IMR-90 (cell line): ENCODE results near the gene SYNRG. TPM values are rescaled to one million over a fixed set of nuclear protein-coding genes. Genes with fewer than 3 reads are reported as not detected.

Experiments
- ATAC-seq: fragments of 200-7000 bp; cut with Tn5 transposase; 2 replicates; pipeline ENCODE4 v1.9.1; 2020; ENCODE audit warnings: low read depth, mild to moderate bottlenecking, moderate library complexity
- BruUV-seq: library from RNA; stranded (reverse); fragments of 400-500 nt; replicated peaks from 2 replicates; lab custom pipeline; 2021; lab: Mats Ljungman, UMichigan
- CTCF ChIA-PET: fragments of 300-600 bp; formaldehyde crosslinking; extraction: SDS; loops from one replicate; lab custom pipeline; 2021; ENCODE audit warnings: antibody characterized with exemption; lab: Yijun Ruan, JAX
- POLR2A ChIA-PET: fragments of 300-600 bp; sonication (Branson Sonifier 250); formaldehyde crosslinking; loops from one replicate; lab custom pipeline; 2022; ENCODE audit warnings: antibody characterized with exemption; ENCODE audit not compliant: unreplicated experiment; lab: Charles Lee
- DNase-seq: peaks from one replicate; pipeline ENCODE4 v3.0.0; 2013
- H2AFZ ChIP-seq: replicated peaks from 2 replicates; pipeline ENCODE3; 2013; ENCODE audit warnings: low read length, mild to moderate bottlenecking; ENCODE audit not compliant: poor library complexity
- H2AK5ac ChIP-seq: 2 replicates; pipeline ENCODE4 v1.6.1; 2013; ENCODE audit warnings: low read depth, low read length, inconsistent platforms
- H2AK9ac ChIP-seq: replicated peaks from 2 replicates; pipeline ENCODE3; 2013; ENCODE audit warnings: mild to moderate bottlenecking, low read depth, low read length, moderate library complexity; ENCODE audit not compliant: poor library complexity
- H2BK120ac ChIP-seq: 2 replicates; pipeline ENCODE4 v1.6.1; 2013; ENCODE audit warnings: low read depth, low read length, inconsistent platforms
- H2BK15ac ChIP-seq: 3 replicates; pipeline ENCODE4 v1.6.1; 2013; ENCODE audit warnings: low read depth, low read length, inconsistent platforms
- H2BK20ac ChIP-seq: 2 replicates; pipeline ENCODE4 v1.6.1; 2013; ENCODE audit warnings: low read depth, mild to moderate bottlenecking, inconsistent platforms, low read length, moderate library complexity
- H2BK5ac ChIP-seq: 2 replicates; pipeline ENCODE4 v1.6.1; 2013; ENCODE audit warnings: mild to moderate bottlenecking, low read depth, low read length, inconsistent platforms; ENCODE audit not compliant: poor library complexity, severe bottlenecking
- H3K14ac ChIP-seq: replicated peaks from 2 replicates; pipeline ENCODE4 v1.6.1; 2013; ENCODE audit warnings: low read depth, low read length, inconsistent platforms
- H3K18ac ChIP-seq: 2 replicates; pipeline ENCODE4 v1.6.1; 2013; ENCODE audit warnings: low read depth, low read length, control low read depth
- H3K23ac ChIP-seq: 2 replicates; pipeline ENCODE4 v1.6.1; 2013; ENCODE audit warnings: low read depth, low read length, inconsistent platforms
- H3K27ac ChIP-seq: 2 replicates; pipeline ENCODE4 v1.5.1; 2013; ENCODE audit warnings: mild to moderate bottlenecking, control low read depth, low read length; ENCODE audit not compliant: insufficient read depth
- H3K27me3 ChIP-seq: 2 replicates; pipeline ENCODE4 v1.6.1; 2013; ENCODE audit warnings: low read length; ENCODE audit not compliant: control insufficient read depth, insufficient read depth
- H3K36me3 ChIP-seq: 2 replicates; pipeline ENCODE4 v1.6.1; 2013; ENCODE audit warnings: low read length, mixed read lengths; ENCODE audit not compliant: control insufficient read depth, insufficient read depth
- H3K4ac ChIP-seq: 2 replicates; pipeline ENCODE4 v1.6.1; 2013; ENCODE audit warnings: low read depth, low read length, inconsistent platforms
- H3K4me1 ChIP-seq: 2 replicates; pipeline ENCODE4 v1.6.1; 2013; ENCODE audit warnings: low read length, mixed read lengths; ENCODE audit not compliant: control insufficient read depth, insufficient read depth
- H3K4me2 ChIP-seq: 2 replicates; pipeline ENCODE4 v1.6.1; 2013; ENCODE audit warnings: low read depth, mild to moderate bottlenecking, control low read depth, low read length, moderate library complexity
- H3K4me3 ChIP-seq: 2 replicates; pipeline ENCODE4 v1.5.1; 2013; ENCODE audit warnings: low read depth, mild to moderate bottlenecking, control low read depth, low read length, moderate library complexity; ENCODE audit not compliant: insufficient read depth
- H3K56ac ChIP-seq: 2 replicates; pipeline ENCODE4 v1.6.1; 2013; ENCODE audit warnings: low read length, inconsistent platforms; ENCODE audit not compliant: insufficient read depth; ENCODE audit errors: extremely low read depth
- H3K79me1 ChIP-seq, 2 experiments: 2 replicates each; pipeline ENCODE4 v1.6.1; 2013; ENCODE audit warnings: low read length in 2 of 2, inconsistent platforms in 1 of 2, low read depth in 1 of 2
- H3K9ac ChIP-seq: 2 replicates; pipeline ENCODE4 v1.6.1; 2013; ENCODE audit warnings: low read depth, low read length, control low read depth
- H3K9me1 ChIP-seq: 2 replicates; pipeline ENCODE4 v1.6.1; 2013; ENCODE audit warnings: low read length, inconsistent platforms; ENCODE audit not compliant: insufficient read depth
- H3K9me3 ChIP-seq: 2 replicates; pipeline ENCODE4 v1.6.1; 2013; ENCODE audit warnings: low read length; ENCODE audit not compliant: control insufficient read depth, insufficient read depth
- H4K20me1 ChIP-seq: 2 replicates; pipeline ENCODE4 v1.6.1; 2013; ENCODE audit warnings: low read length, inconsistent platforms; ENCODE audit not compliant: insufficient read depth
- H4K5ac ChIP-seq: 2 replicates; pipeline ENCODE4 v1.6.1; 2013; ENCODE audit warnings: mild to moderate bottlenecking, low read depth, low read length, control low read depth
- H4K8ac ChIP-seq, 2 experiments: 2 replicates each; pipeline ENCODE4 v1.6.1; 2013; ENCODE audit warnings: low read depth in 2 of 2, low read length in 2 of 2, control low read depth in 1 of 2, inconsistent platforms in 1 of 2
- H4K91ac ChIP-seq: 2 replicates; pipeline ENCODE4 v1.6.1; 2013; ENCODE audit warnings: low read depth, low read length, inconsistent platforms; ENCODE audit not compliant: insufficient read depth
- BHLHE40 ChIP-seq: fragments of 150-350 bp; IDR thresholded peaks from 2 replicates; pipeline ENCODE4 v1.6.1; 2016; ENCODE audit warnings: mild to moderate bottlenecking, low read depth, low read length
- CEBPB ChIP-seq: IDR thresholded peaks from 2 replicates; pipeline ENCODE4 v1.6.1; 2012; ENCODE audit warnings: low read depth, low read length, improper control_type of control experiment
- CHD1 ChIP-seq: IDR thresholded peaks from 2 replicates; pipeline ENCODE4 v1.6.1; 2012; ENCODE audit warnings: low read depth, low read length, improper control_type of control experiment
- CTCF ChIP-seq: conservative IDR thresholded peaks from 2 replicates; pipeline ENCODE4 v1.5.1; 2012; ENCODE audit warnings: mild to moderate bottlenecking, low read depth, low read length, improper control_type of control experiment
- ELK1 ChIP-seq: fragments of 150-350 bp; IDR thresholded peaks from 2 replicates; pipeline ENCODE4 v1.6.1; 2016; ENCODE audit warnings: low read depth, mild to moderate bottlenecking, low read length, moderate library complexity, borderline replicate concordance
- FOS ChIP-seq: fragments of 150-350 bp; IDR thresholded peaks from 2 replicates; pipeline ENCODE4 v1.6.1; 2016; ENCODE audit warnings: low read depth, low read length
- MAFK ChIP-seq: IDR thresholded peaks from 2 replicates; pipeline ENCODE4 v1.6.1; 2012; ENCODE audit warnings: low read depth, low read length, improper control_type of control experiment
- MAZ ChIP-seq: IDR thresholded peaks from 2 replicates; pipeline ENCODE4 v1.6.1; 2012; ENCODE audit warnings: low read depth, mild to moderate bottlenecking, low read length, improper control_type of control experiment, moderate library complexity, borderline replicate concordance
- MXI1 ChIP-seq: IDR thresholded peaks from 2 replicates; pipeline ENCODE4 v1.6.1; 2012; ENCODE audit warnings: low read depth, mild to moderate bottlenecking, low read length, moderate library complexity, borderline replicate concordance
- NFE2L2 ChIP-seq: fragments of 150-350 bp; IDR thresholded peaks from 2 replicates; pipeline ENCODE4 v1.6.1; 2016; ENCODE audit warnings: low read depth, mild to moderate bottlenecking, low read length
- POLR2A ChIP-seq: IDR thresholded peaks from 2 replicates; pipeline ENCODE4 v1.6.1; 2012; ENCODE audit warnings: mild to moderate bottlenecking, low read depth, low read length
- RAD21 ChIP-seq: IDR thresholded peaks from 2 replicates; pipeline ENCODE4 v1.6.1; 2012; ENCODE audit warnings: low read length, improper control_type of control experiment
- RCOR1 ChIP-seq: IDR thresholded peaks from 2 replicates; pipeline ENCODE4 v1.6.1; 2012; ENCODE audit warnings: mild to moderate bottlenecking, low read length, improper control_type of control experiment; ENCODE audit not compliant: insufficient replicate concordance
- RFX5 ChIP-seq: IDR thresholded peaks from 2 replicates; pipeline ENCODE4 v1.8.0; 2012; ENCODE audit warnings: low read depth, mild to moderate bottlenecking, low read length, moderate library complexity
- SMC3 ChIP-seq: fragments of 150-350 bp; IDR thresholded peaks from 2 replicates; pipeline ENCODE4 v1.6.1; 2016; ENCODE audit warnings: low read depth, mild to moderate bottlenecking, antibody characterized with exemption, low read length, moderate library complexity
- USF2 ChIP-seq: fragments of 150-350 bp; IDR thresholded peaks from 2 replicates; pipeline ENCODE4 v1.6.1; 2017; ENCODE audit warnings: mild to moderate bottlenecking, antibody characterized with exemption, low read length, low read depth
- WGBS, 2 experiments: methylation state at CpG; one replicate each; pipeline versions ENCODE4 v1.1.5 to v1.1.7; 2013; ENCODE audit warnings: missing lambda C conversion rate in 2 of 2; ENCODE audit not compliant: insufficient read length in 1 of 2; ENCODE audit errors: extremely low coverage in 2 of 2; 5-methylcytosine and 5-hydroxymethylcytosine counted together
- dilution Hi-C: fragments of 300-500 bp; cut with HindIII; formaldehyde crosslinking; loops from one replicate; pipeline ENCODE4 v1.14.3; 2018; ENCODE audit warnings: low sequenced_read_pairs; ENCODE audit not compliant: unreplicated experiment
- in situ Hi-C: fragments of 300-500 bp; cut with MboI; formaldehyde crosslinking; loops from 3 replicates; pipeline ENCODE4 v1.14.3; 2019; ENCODE audit warnings: low sequenced_read_pairs, inconsistent platforms, mixed read lengths
- intact Hi-C: fragments of 100-400 bp; cut with micrococcal nuclease; formaldehyde crosslinking; loops from 2 replicates; pipeline ENCODE4 v1.10.0; 2022
- polyA plus RNA-seq, 3 experiments: library from polyadenylated mRNA; depleted of rRNA; stranded (reverse); fragments of >200 nt; gene quantifications; 2 replicates each; pipeline ENCODE4 v1.2.3, GENCODE V29; 2012; ENCODE audit warnings: low replicate concordance in 1 of 3
- total RNA-seq: library from RNA; depleted of rRNA; stranded (reverse); fragments of >200 nt; gene quantifications from 2 replicates; pipeline ENCODE4 v1.2.3, GENCODE V29; 2012

Gene SYNRG
- total and polyA plus RNA-seq, 2 of the 4 experiments (the other 2 are of a cell fraction), result 11.7 to 15.2 TPM

- H3K23ac ChIP-seq, result no peak overlapping the region
- peak overlapping the region; percentile 30 for H2BK5ac ChIP-seq
- intact Hi-C loops, result loop anchor here (10.0 kb wide), 1 partner anchor 230 kb away; the partner anchor contains the start of gene C17orf78
- H3K4me1 ChIP-seq, result peaks cover 6% of the 10 kb centered on the region
- no peak overlapping the region for H3K18ac ChIP-seq
- no peak overlapping the region; the same call in 1 of the 2 replicates for H3K14ac ChIP-seq
- H3K9ac ChIP-seq, result no peak overlapping the region; the same call in 1 of the 2 replicates
- H2AK5ac ChIP-seq, result no peak overlapping the region
- ChIA-PET CTCF (no interaction called here), POLR2A (no interaction called here)
- no TSS peak for BruUV-seq
- H3K4me2 ChIP-seq, result peak overlapping the region; percentile 58; the same call in 1 of the 2 replicates
- peaks cover 3% of the 10 kb centered on the region for H3K9me1 ChIP-seq
- H2BK15ac ChIP-seq, result no peak overlapping the region
- no peak overlapping the region for H3K27ac ChIP-seq
- H3K27me3 ChIP-seq, result no peaks in the 10 kb centered on the region
- no peak overlapping the region for H4K5ac ChIP-seq
- H3K56ac ChIP-seq, result no peak overlapping the region
- peaks cover 16% of the 10 kb centered on the region; the same call in 1 of the 2 replicates for H4K20me1 ChIP-seq
- H2AK9ac ChIP-seq, result no peak overlapping the region
- no peak overlapping the region for H2AFZ ChIP-seq
- dilution Hi-C loops, result no loop called here
- ATAC-seq (no peak), DNase-seq (peak; percentile 37)
- no peak overlapping the region for H4K8ac ChIP-seq
- TF ChIP-seq BHLHE40, result no peak
- TF ChIP-seq CHD1, result no peak
- TF ChIP-seq MAZ, result no peak
- no peak for TF ChIP-seq RAD21
- TF ChIP-seq RFX5, result no peak
- no peak for TF ChIP-seq MAFK
- no peak for TF ChIP-seq POLR2A
- no peak for TF ChIP-seq RCOR1
- no peak for TF ChIP-seq NFE2L2
- TF ChIP-seq MXI1, result no peak
- no peak for TF ChIP-seq FOS
- TF ChIP-seq CEBPB, result no peak
- TF ChIP-seq CTCF, result no peak
- no peak for TF ChIP-seq USF2
- no peak for TF ChIP-seq SMC3
- no peak for TF ChIP-seq ELK1
- no CpG with 5 or more reads among the region's 4 CpGs for WGBS, 2 experiments
- H4K91ac ChIP-seq, result no peak overlapping the region
- in situ Hi-C loops, result no loop called here
- H2BK20ac ChIP-seq, result no peak overlapping the region
- H2BK120ac ChIP-seq, result no peak overlapping the region
- peaks cover 8% of the 10 kb centered on the region for H3K36me3 ChIP-seq
- no peak overlapping the region for H3K4ac ChIP-seq
- peaks cover 23 to 58% of the 10 kb centered on the region in 2 experiments for H3K79me1 ChIP-seq
- peaks cover 5% of the 10 kb centered on the region; the same call in 1 of the 2 replicates for H3K9me3 ChIP-seq
- no peak overlapping the region for H3K4me3 ChIP-seq
Observed at GRCh38 chr17:37605081-37605480, 4.1 kb downstream of the SYNRG start.
